GM23338 (cell line): Measurements from ENCODE around the gene FAAH2. TPM values are rescaled to one million over a fixed set of nuclear protein-coding genes. Genes with fewer than 3 reads are reported as not detected.

Experiments
- ATAC-seq: fragments of 200-7000 bp; cut with Tn5 transposase; 3 replicates; pipeline ENCODE4 v1.9.1; 2020
- DNase-seq: peaks from one replicate; pipeline ENCODE4 v3.0.0-alpha.2; 2015; ENCODE audit warnings: low spot score
- H2AFZ ChIP-seq: fragments of 200-600 bp; sonication (generic); 2 replicates; pipeline ENCODE4 v1.8.0; 2016; ENCODE audit warnings: antibody characterized with exemption, mild to moderate bottlenecking, moderate library complexity
- H3F3A ChIP-seq: fragments of 200-600 bp; sonication (generic); replicated peaks from 2 replicates; pipeline ENCODE4 v1.8.0; 2017; ENCODE audit warnings: antibody characterized with exemption, mixed run types, low read depth
- H3K27ac ChIP-seq: fragments of 200-600 bp; sonication (generic); 2 replicates; pipeline ENCODE4 v1.6.1; 2016; ENCODE audit warnings: low read depth
- H3K27me3 ChIP-seq: fragments of 200-600 bp; sonication (generic); 2 replicates; pipeline ENCODE4 v1.8.0; 2016; ENCODE audit warnings: mild to moderate bottlenecking, mixed run types, moderate library complexity; ENCODE audit not compliant: insufficient read depth
- H3K36me3 ChIP-seq: fragments of 200-600 bp; sonication (generic); 2 replicates; pipeline ENCODE4 v1.8.0; 2016; ENCODE audit warnings: mild to moderate bottlenecking; ENCODE audit not compliant: insufficient read depth
- H3K4me1 ChIP-seq: fragments of 200-600 bp; sonication (generic); 2 replicates; pipeline ENCODE4 v1.8.0; 2016; ENCODE audit warnings: mild to moderate bottlenecking, moderate library complexity; ENCODE audit not compliant: insufficient read depth
- H3K4me2 ChIP-seq: fragments of 200-600 bp; sonication (generic); 2 replicates; pipeline ENCODE4 v1.7.1; 2017; ENCODE audit warnings: mixed run types
- H3K4me3 ChIP-seq: fragments of 200-600 bp; sonication (generic); 2 replicates; pipeline ENCODE4 v1.6.1; 2016; ENCODE audit warnings: mixed run types
- H3K79me2 ChIP-seq: fragments of 200-600 bp; sonication (generic); replicated peaks from 2 replicates; pipeline ENCODE4 v1.8.0; 2017; ENCODE audit warnings: mild to moderate bottlenecking; ENCODE audit not compliant: insufficient read depth
- H3K9me2 ChIP-seq: fragments of 200-600 bp; sonication (generic); 2 replicates; pipeline ENCODE4 v1.8.0; 2017; ENCODE audit not compliant: insufficient read depth
- H4K20me1 ChIP-seq: fragments of 200-600 bp; sonication (generic); replicated peaks from 2 replicates; pipeline ENCODE4 v1.8.0; 2017; ENCODE audit warnings: mild to moderate bottlenecking; ENCODE audit not compliant: insufficient read depth
- H3K27ac Mint-ChIP-seq: 2 replicates; pipeline ENCODE4 v1.8.0; 2020; ENCODE audit warnings: inconsistent platforms, mild to moderate bottlenecking, moderate library complexity, mixed read lengths
- H3K27me3 Mint-ChIP-seq: 3 replicates; pipeline ENCODE4 v1.8.0; 2022; ENCODE audit warnings: low read depth, mild to moderate bottlenecking, moderate library complexity, mixed read lengths, inconsistent platforms; ENCODE audit not compliant: insufficient read depth, poor library complexity
- H3K36me3 Mint-ChIP-seq: 3 replicates; pipeline ENCODE4 v1.8.0; 2021; ENCODE audit warnings: low read depth, mild to moderate bottlenecking, inconsistent platforms, moderate library complexity, mixed read lengths
- H3K4me1 Mint-ChIP-seq: 3 replicates; pipeline ENCODE4 v1.8.0; 2020; ENCODE audit warnings: mild to moderate bottlenecking, inconsistent platforms, mixed read lengths
- H3K4me3 Mint-ChIP-seq: 3 replicates; pipeline ENCODE4 v1.8.0; 2021; ENCODE audit warnings: moderate library complexity, mild to moderate bottlenecking, inconsistent platforms, mixed read lengths
- H3K9me3 Mint-ChIP-seq: 3 replicates; pipeline ENCODE4 v1.8.0; 2020; ENCODE audit warnings: moderate library complexity, mild to moderate bottlenecking, inconsistent platforms, mixed read lengths
- ETS1 ChIP-seq: IDR thresholded peaks from 2 replicates; pipeline ENCODE4 v1.6.1; 2016; ENCODE audit warnings: antibody characterized with exemption
- EZH2 ChIP-seq: fragments of 200-600 bp; sonication (generic); IDR thresholded peaks from one replicate; pipeline ENCODE4 v1.8.0; 2017; ENCODE audit warnings: antibody characterized with exemption, mild to moderate bottlenecking, low read depth; ENCODE audit not compliant: unreplicated experiment
- EZH2phosphoT487 ChIP-seq: fragments of 200-600 bp; sonication (generic); IDR thresholded peaks from one replicate; pipeline ENCODE4 v1.8.1; 2018; ENCODE audit warnings: antibody characterized with exemption; ENCODE audit not compliant: unreplicated experiment
- NANOG ChIP-seq: IDR thresholded peaks from 2 replicates; pipeline ENCODE4 v1.6.1; 2016; ENCODE audit warnings: antibody characterized with exemption, borderline replicate concordance
- POLR2AphosphoS5 ChIP-seq: IDR thresholded peaks from 2 replicates; pipeline ENCODE4 v1.6.1; 2016; ENCODE audit warnings: antibody characterized with exemption, low read depth
- REST ChIP-seq: IDR thresholded peaks from one replicate; pipeline ENCODE4 v1.6.1; 2018; ENCODE audit warnings: antibody characterized with exemption; ENCODE audit not compliant: unreplicated experiment
- STAT1 ChIP-seq: IDR thresholded peaks from one replicate; pipeline ENCODE4 v1.6.1; 2016; ENCODE audit warnings: antibody characterized with exemption; ENCODE audit not compliant: unreplicated experiment
- ZNF114 ChIP-seq: fragments of 250-450 bp; sonication (Bioruptor Pico); IDR thresholded peaks from 2 replicates; pipeline ENCODE4 v1.5.0; 2020; ENCODE audit warnings: mild to moderate bottlenecking, moderate library complexity
- ZNF331 ChIP-seq: fragments of 250-450 bp; sonication (Bioruptor Pico); IDR thresholded peaks from 2 replicates; pipeline ENCODE4 v1.5.0; 2020; ENCODE audit warnings: low read depth, mild to moderate bottlenecking, moderate library complexity
- polyA plus RNA-seq: library from polyadenylated mRNA; unstranded; fragments of >200 nt; fragmentation: Nextera tagmentation; extraction: Ambion mirVana; gene quantifications from 2 replicates; pipeline ENCODE4 v1.2.1, GENCODE V29; 2016
- total RNA-seq: library from RNA; depleted of rRNA; stranded (reverse); fragments of >200 nt; shearing (Covaris generic); gene quantifications from 2 replicates; pipeline ENCODE4 v1.2.3, GENCODE V29; 2014
- TF ChIP-seq, protein P1 (sequence below): fragments of 250-450 bp; sonication (Bioruptor Pico); IDR thresholded peaks from 2 replicates; pipeline ENCODE4 v1.5.0; 2020; ENCODE audit warnings: mild to moderate bottlenecking, moderate library complexity
- TF ChIP-seq, protein P2 (sequence below), 2 experiments: fragments of 200-600 bp in 1 of 2; sonication (generic) in 1 of 2; conservative IDR thresholded peaks; 2 replicates each; pipeline versions ENCODE4 v1.5.1 to v1.6.1; 2016 to 2017; ENCODE audit warnings: antibody characterized with exemption in 2 of 2, low read depth in 2 of 2, mild to moderate bottlenecking in 2 of 2, moderate library complexity in 1 of 2

FAAH2 gene
- total and polyA plus RNA-seq, 2 experiments from 2014 or later, result 5.3 to 6.0 TPM

GRCh38 chrX:57266275-57266674, 20.2 kb upstream of the FAAH2 start:
- Histone ChIP-seq H3K4me3 (no peak overlapping the region), H3F3A (no peaks in the 10 kb centered on the region), H4K20me1 (no peaks in the 10 kb centered on the region), H3K79me2 (no peaks in the 10 kb centered on the region), H3K4me1 (no peaks in the 10 kb centered on the region), H3K27me3 (no peaks in the 10 kb centered on the region), H3K27ac (no peak overlapping the region), H3K36me3 (no peaks in the 10 kb centered on the region), H3K9me2 (no peaks in the 10 kb centered on the region), H2AFZ (no peak overlapping the region), H3K4me2 (no peak overlapping the region)
- peaks cover 8% of the 10 kb centered on the region; the same call in 1 of the 3 replicates for H3K36me3 Mint-ChIP-seq
- TF ChIP-seq REST, result no peak
- TF ChIP-seq, protein P1, sequence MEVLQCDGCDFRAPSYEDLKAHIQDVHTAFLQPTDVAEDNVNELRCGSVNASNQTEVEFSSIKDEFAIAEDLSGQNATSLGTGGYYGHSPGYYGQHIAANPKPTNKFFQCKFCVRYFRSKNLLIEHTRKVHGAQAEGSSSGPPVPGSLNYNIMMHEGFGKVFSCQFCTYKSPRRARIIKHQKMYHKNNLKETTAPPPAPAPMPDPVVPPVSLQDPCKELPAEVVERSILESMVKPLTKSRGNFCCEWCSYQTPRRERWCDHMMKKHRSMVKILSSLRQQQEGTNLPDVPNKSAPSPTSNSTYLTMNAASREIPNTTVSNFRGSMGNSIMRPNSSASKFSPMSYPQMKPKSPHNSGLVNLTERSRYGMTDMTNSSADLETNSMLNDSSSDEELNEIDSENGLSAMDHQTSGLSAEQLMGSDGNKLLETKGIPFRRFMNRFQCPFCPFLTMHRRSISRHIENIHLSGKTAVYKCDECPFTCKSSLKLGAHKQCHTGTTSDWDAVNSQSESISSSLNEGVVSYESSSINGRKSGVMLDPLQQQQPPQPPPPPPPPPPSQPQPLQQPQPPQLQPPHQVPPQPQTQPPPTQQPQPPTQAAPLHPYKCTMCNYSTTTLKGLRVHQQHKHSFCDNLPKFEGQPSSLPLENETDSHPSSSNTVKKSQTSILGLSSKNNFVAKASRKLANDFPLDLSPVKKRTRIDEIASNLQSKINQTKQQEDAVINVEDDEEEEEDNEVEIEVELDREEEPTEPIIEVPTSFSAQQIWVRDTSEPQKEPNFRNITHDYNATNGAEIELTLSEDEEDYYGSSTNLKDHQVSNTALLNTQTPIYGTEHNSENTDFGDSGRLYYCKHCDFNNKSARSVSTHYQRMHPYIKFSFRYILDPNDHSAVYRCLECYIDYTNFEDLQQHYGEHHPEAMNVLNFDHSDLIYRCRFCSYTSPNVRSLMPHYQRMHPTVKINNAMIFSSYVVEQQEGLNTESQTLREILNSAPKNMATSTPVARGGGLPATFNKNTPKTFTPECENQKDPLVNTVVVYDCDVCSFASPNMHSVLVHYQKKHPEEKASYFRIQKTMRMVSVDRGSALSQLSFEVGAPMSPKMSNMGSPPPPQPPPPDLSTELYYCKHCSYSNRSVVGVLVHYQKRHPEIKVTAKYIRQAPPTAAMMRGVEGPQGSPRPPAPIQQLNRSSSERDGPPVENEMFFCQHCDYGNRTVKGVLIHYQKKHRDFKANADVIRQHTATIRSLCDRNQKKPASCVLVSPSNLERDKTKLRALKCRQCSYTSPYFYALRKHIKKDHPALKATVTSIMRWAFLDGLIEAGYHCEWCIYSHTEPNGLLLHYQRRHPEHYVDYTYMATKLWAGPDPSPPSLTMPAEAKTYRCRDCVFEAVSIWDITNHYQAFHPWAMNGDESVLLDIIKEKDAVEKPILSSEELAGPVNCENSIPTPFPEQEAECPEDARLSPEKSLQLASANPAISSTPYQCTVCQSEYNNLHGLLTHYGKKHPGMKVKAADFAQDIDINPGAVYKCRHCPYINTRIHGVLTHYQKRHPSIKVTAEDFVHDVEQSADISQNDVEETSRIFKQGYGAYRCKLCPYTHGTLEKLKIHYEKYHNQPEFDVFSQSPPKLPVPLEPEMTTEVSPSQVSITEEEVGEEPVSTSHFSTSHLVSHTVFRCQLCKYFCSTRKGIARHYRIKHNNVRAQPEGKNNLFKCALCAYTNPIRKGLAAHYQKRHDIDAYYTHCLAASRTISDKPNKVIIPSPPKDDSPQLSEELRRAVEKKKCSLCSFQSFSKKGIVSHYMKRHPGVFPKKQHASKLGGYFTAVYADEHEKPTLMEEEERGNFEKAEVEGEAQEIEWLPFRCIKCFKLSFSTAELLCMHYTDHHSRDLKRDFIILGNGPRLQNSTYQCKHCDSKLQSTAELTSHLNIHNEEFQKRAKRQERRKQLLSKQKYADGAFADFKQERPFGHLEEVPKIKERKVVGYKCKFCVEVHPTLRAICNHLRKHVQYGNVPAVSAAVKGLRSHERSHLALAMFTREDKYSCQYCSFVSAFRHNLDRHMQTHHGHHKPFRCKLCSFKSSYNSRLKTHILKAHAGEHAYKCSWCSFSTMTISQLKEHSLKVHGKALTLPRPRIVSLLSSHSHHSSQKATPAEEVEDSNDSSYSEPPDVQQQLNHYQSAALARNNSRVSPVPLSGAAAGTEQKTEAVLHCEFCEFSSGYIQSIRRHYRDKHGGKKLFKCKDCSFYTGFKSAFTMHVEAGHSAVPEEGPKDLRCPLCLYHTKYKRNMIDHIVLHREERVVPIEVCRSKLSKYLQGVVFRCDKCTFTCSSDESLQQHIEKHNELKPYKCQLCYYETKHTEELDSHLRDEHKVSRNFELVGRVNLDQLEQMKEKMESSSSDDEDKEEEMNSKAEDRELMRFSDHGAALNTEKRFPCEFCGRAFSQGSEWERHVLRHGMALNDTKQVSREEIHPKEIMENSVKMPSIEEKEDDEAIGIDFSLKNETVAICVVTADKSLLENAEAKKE, result no peak
- TF ChIP-seq ZNF331 (CRISPR knock-in tag), result no peak
- no peak for TF ChIP-seq STAT1
- no peak for TF ChIP-seq NANOG
- TF ChIP-seq, protein P2, sequence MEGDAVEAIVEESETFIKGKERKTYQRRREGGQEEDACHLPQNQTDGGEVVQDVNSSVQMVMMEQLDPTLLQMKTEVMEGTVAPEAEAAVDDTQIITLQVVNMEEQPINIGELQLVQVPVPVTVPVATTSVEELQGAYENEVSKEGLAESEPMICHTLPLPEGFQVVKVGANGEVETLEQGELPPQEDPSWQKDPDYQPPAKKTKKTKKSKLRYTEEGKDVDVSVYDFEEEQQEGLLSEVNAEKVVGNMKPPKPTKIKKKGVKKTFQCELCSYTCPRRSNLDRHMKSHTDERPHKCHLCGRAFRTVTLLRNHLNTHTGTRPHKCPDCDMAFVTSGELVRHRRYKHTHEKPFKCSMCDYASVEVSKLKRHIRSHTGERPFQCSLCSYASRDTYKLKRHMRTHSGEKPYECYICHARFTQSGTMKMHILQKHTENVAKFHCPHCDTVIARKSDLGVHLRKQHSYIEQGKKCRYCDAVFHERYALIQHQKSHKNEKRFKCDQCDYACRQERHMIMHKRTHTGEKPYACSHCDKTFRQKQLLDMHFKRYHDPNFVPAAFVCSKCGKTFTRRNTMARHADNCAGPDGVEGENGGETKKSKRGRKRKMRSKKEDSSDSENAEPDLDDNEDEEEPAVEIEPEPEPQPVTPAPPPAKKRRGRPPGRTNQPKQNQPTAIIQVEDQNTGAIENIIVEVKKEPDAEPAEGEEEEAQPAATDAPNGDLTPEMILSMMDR (conservative IDR thresholded peaks at IDR 0.05; ENCODE audit: low read depth in 2 of 2), result no peak
- TF ChIP-seq ETS1, result no peak
- no peak for TF ChIP-seq POLR2AphosphoS5
- TF ChIP-seq ZNF114 (CRISPR knock-in tag), result no peak
- TF ChIP-seq EZH2phosphoT487, result no peak
- TF ChIP-seq EZH2, result no peak
- H3K4me3 Mint-ChIP-seq, result no peak overlapping the region
- ATAC-seq (no peak), DNase-seq (no peak)
- H3K4me1 Mint-ChIP-seq, result no peaks in the 10 kb centered on the region
- H3K27me3 Mint-ChIP-seq, result no peaks in the 10 kb centered on the region
- H3K9me3 Mint-ChIP-seq, result peaks cover 26% of the 10 kb centered on the region
- H3K27ac Mint-ChIP-seq, result no peak overlapping the region
